GM06990 (cell line): ENCODE data around the gene TBL1Y.

Source experiments
- DNase-seq: peaks from one replicate; pipeline ENCODE4 v3.0.0-alpha.2; 2011; ENCODE audit not compliant: insufficient read length; ENCODE audit errors: extremely low read depth
- H3K27me3 ChIP-seq: replicated peaks from 2 replicates; pipeline ENCODE4 v1.6.0; 2011; ENCODE audit warnings: low read length; ENCODE audit not compliant: control insufficient read depth, insufficient read depth
- H3K36me3 ChIP-seq: 2 replicates; pipeline ENCODE4 v1.5.1; 2011; ENCODE audit warnings: low read length; ENCODE audit not compliant: control insufficient read depth, insufficient read depth
- H3K4me3 ChIP-seq: replicated peaks from 2 replicates; pipeline ENCODE4 v1.5.1; 2011; ENCODE audit warnings: low read depth, mild to moderate bottlenecking, control low read depth, low read length
- TF ChIP-seq, protein P1 (sequence below): IDR thresholded peaks from 2 replicates; pipeline ENCODE4 v1.5.1; 2011; ENCODE audit warnings: low read length, control low read depth, mild to moderate bottlenecking, inconsistent platforms; ENCODE audit not compliant: insufficient read depth, poor library complexity, severe bottlenecking

Gene TBL1Y

DNA sequence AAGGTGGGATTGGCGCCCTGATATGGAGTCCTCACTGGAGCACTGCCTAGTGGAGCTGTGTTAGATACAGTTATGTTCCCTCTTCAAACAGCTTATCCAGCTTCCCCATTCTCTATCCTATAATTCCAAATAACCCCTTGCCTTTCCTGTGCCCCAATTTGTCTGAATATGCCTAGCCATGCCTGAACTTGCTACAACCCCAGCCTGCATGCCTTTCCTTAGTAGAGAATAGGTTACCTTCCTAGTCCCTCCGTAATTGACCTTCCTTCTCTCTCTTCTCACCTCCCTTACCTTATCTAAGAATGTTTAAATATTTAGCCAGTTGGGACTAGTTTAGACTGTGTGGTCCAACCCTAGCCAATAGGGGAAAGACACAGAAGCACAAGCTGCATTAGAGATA is 102.6 kb downstream of the TBL1Y start:
- DNase-seq: no peak
- TF ChIP-seq, protein P1, sequence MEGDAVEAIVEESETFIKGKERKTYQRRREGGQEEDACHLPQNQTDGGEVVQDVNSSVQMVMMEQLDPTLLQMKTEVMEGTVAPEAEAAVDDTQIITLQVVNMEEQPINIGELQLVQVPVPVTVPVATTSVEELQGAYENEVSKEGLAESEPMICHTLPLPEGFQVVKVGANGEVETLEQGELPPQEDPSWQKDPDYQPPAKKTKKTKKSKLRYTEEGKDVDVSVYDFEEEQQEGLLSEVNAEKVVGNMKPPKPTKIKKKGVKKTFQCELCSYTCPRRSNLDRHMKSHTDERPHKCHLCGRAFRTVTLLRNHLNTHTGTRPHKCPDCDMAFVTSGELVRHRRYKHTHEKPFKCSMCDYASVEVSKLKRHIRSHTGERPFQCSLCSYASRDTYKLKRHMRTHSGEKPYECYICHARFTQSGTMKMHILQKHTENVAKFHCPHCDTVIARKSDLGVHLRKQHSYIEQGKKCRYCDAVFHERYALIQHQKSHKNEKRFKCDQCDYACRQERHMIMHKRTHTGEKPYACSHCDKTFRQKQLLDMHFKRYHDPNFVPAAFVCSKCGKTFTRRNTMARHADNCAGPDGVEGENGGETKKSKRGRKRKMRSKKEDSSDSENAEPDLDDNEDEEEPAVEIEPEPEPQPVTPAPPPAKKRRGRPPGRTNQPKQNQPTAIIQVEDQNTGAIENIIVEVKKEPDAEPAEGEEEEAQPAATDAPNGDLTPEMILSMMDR: no peak
- H3K36me3 ChIP-seq: no peaks in the 10 kb centered on the region
- no peaks in the 10 kb centered on the region for H3K27me3 ChIP-seq
- no peak overlapping the region for H3K4me3 ChIP-seq

DNA sequence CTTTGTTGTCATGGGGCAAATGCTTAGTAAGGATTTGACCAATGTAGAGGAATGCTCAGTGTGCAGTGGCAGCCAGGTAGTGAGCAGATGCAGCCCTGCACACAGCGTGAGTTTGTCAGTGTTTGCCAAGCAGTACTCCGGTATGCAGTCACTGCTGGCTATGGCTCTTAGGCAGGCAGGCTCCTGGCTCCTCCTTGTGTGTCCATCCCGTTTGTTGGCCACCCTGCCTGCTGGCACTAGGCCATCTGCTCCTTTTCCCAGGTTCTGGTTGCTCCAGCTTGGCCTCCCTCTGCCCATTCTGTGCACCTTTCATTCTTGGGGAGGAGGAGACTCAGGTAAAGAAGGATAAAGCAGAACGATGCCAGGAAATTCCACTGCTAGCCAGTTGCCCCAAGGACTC is 106.0 kb downstream of the TBL1Y start:
- no peaks in the 10 kb centered on the region for H3K27me3 ChIP-seq
- no peak overlapping the region for H3K4me3 ChIP-seq
- no peaks in the 10 kb centered on the region for H3K36me3 ChIP-seq
- TF ChIP-seq, protein P1: no peak
- no peak for DNase-seq

DNA sequence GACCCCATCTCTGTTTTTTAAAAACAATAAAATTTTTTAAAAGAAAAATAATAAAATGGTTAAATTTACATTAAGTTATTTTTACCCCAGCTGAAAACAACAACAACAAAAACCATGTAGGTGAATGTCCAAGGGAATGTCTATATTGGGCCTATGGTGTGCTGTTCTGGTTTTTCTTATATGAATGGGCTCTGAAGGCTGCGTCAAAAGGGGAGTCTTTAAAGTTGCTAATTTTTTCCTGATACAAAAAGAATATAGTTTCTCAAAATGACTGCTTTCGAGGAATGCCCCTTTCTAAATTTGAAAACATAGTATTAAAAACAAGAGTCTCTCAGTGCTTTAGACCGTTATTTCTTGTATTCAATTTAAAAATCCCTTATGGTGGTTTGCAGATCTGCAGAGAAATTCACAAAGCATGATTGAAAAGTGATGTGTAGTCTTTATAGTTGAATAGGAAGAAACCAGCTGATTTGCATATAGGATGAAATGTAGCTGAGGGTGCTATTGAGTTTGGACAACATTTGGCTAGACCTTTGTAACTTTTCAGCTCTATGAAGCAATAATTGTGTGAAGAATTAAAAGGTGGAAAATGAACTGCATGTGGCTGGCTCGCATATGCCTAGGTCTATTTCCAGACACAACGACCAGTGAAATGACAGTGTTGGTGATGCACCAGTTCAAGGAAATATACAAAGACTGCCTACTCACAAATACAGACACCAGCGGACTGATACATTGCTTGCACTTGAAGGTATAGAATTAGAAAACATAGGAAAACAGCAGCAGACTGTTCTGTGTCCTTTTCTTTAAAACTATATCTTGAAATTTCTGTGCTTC is 107.0 kb downstream of the TBL1Y start:
- Histone ChIP-seq H3K36me3 (no peaks in the 10 kb centered on the region), H3K4me3 (no peak overlapping the region), H3K27me3 (no peaks in the 10 kb centered on the region)
- TF ChIP-seq, protein P1: no peak
- DNase-seq: no peak

DNA sequence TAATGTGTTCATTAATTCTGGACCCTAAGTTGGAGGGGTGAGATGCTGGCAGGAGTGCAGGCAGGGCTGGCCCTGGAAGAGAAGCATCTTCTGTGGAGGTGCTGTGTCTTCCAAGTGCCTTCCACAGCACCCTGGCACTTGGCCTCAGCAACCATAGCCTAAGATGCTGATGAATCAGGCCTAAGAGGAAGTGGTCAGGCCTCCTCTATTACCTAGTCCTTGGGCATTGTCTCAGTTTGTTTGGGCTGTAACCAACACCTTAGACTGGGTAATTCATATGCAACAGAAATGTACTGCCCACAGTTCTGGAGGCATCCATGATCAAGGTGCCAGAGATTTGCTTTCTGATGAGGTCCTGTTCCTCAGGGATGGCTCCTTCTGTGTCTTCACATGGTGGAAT is 128.5 kb downstream of the TBL1Y start:
- Histone ChIP-seq H3K4me3 (no peak overlapping the region), H3K36me3 (no peaks in the 10 kb centered on the region), H3K27me3 (no peaks in the 10 kb centered on the region)
- TF ChIP-seq, protein P1: no peak
- DNase-seq: no peak

DNA sequence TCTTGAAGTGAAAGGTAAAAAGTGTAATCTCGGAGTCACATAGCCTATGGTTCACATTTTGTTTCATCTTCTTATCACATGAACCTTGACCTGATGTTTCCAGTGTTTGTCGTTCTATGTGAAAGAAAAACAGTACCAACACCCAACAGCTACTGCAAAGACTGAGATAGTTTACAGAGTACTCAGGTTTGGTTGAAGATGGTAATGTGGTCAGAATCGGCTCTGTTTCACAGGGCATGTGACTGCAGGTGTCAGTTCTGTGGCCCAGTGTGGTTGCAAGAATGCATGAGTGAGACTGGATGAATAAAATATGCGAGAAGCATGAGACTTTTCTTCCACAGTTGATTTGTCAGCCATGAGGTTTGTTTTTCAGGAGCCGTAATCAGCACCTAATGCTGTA is 130.2 kb downstream of the TBL1Y start:
- TF ChIP-seq, protein P1: no peak
- Histone ChIP-seq H3K36me3 (no peaks in the 10 kb centered on the region), H3K27me3 (no peaks in the 10 kb centered on the region), H3K4me3 (no peak overlapping the region)
- DNase-seq: no peak
